Fibroblast of lung (primary cell): Measurements from ENCODE around the gene HMGA1. TPM values are rescaled to one million over a fixed set of nuclear protein-coding genes. Genes with fewer than 3 reads are reported as not detected.

Experiments used
- DNase-seq, 2 donors: peaks; one replicate each; pipeline versions ENCODE4 v3.0.0 to v3.0.0-alpha.2; 2010; ENCODE audit warnings: low read depth in 2 of 2
- H2AFZ ChIP-seq: 2 replicates; pipeline ENCODE4 v1.5.1; 2012; ENCODE audit warnings: low read length, control low read depth, inconsistent platforms
- H3K27ac ChIP-seq: 2 replicates; pipeline ENCODE4 v1.5.1; 2011; ENCODE audit warnings: low read length, control low read depth; ENCODE audit not compliant: insufficient read depth
- H3K27me3 ChIP-seq: 2 replicates; pipeline ENCODE4 v1.5.1; 2011; ENCODE audit warnings: mild to moderate bottlenecking, low read length; ENCODE audit not compliant: control insufficient read depth, insufficient read depth
- H3K36me3 ChIP-seq: 2 replicates; pipeline ENCODE4 v1.5.1; 2011; ENCODE audit warnings: low read length; ENCODE audit not compliant: control insufficient read depth, insufficient read depth
- H3K4me1 ChIP-seq: 2 replicates; pipeline ENCODE4 v1.5.1; 2011; ENCODE audit warnings: low read length; ENCODE audit not compliant: control insufficient read depth, insufficient read depth; ENCODE audit errors: extremely low read depth
- H3K4me2 ChIP-seq: 2 replicates; pipeline ENCODE4 v1.5.1; 2011; ENCODE audit warnings: low read length, control low read depth; ENCODE audit not compliant: insufficient read depth; ENCODE audit errors: extremely low read depth
- H3K4me3 ChIP-seq, 4 experiments: fragments of 200-600 bp in 1 of 4; sonication (generic) in 1 of 4; replicated peaks in 1 of 4; 2 replicates each; pipeline ENCODE4 v1.5.1; 2011 to 2016; ENCODE audit warnings: low read length in 4 of 4, low read depth in 3 of 4, mild to moderate bottlenecking in 3 of 4, control low read depth in 2 of 4, inconsistent platforms in 1 of 4, mixed read lengths in 1 of 4; ENCODE audit not compliant: insufficient read depth in 1 of 4; ENCODE audit errors: control extremely low read depth in 1 of 4
- H3K79me2 ChIP-seq: 2 replicates; pipeline ENCODE4 v1.5.1; 2012; ENCODE audit warnings: mild to moderate bottlenecking, low read length, inconsistent platforms; ENCODE audit not compliant: control insufficient read depth, insufficient read depth
- H3K9ac ChIP-seq: 2 replicates; pipeline ENCODE4 v1.5.1; 2011; ENCODE audit warnings: mild to moderate bottlenecking, low read length, control low read depth; ENCODE audit not compliant: insufficient read depth
- H3K9me3 ChIP-seq: 2 replicates; pipeline ENCODE4 v1.5.1; 2012; ENCODE audit warnings: low read depth, low read length; ENCODE audit not compliant: control insufficient read depth, insufficient read depth
- H4K20me1 ChIP-seq: 2 replicates; pipeline ENCODE4 v1.5.1; 2011; ENCODE audit warnings: low read length; ENCODE audit not compliant: control insufficient read depth, insufficient read depth; ENCODE audit errors: extremely low read depth
- CTCF ChIP-seq, 2 donors: IDR thresholded peaks in 1 of 2; conservative IDR thresholded peaks in 1 of 2; 1 replicate in 1 of 2; 2 replicates in 1 of 2; pipeline ENCODE4 v1.5.1; 2011 to 2012; ENCODE audit warnings: low read length in 2 of 2, control low read depth in 1 of 2, inconsistent platforms in 1 of 2, low read depth in 1 of 2, mild to moderate bottlenecking in 1 of 2
- EZH2 ChIP-seq: IDR thresholded peaks from 2 replicates; pipeline ENCODE4 v1.5.1; 2012; ENCODE audit warnings: low read length, control low read depth, mild to moderate bottlenecking; ENCODE audit errors: missing control alignments
- polyA plus RNA-seq, 2 donors: library from polyadenylated mRNA; depleted of rRNA in 1 of 2; stranded (reverse) in 1 of 2; unstranded in 1 of 2; fragments of >200 nt; gene quantifications; 2 replicates each; pipeline ENCODE4 v1.2.1, GENCODE V29; 2011 to 2012; ENCODE audit warnings: missing spikeins in 1 of 2
- total RNA-seq: library from RNA; depleted of rRNA; stranded (reverse); fragments of >200 nt; gene quantifications from 2 replicates; pipeline ENCODE4 v1.2.1, GENCODE V29; 2014

HMGA1 gene
- total and polyA plus RNA-seq, 2 donors (not counting 1 experiment from before 2014, with no cell fraction given) = 29.6 to 121 TPM

- Histone ChIP-seq H3K4me3 (no peak overlapping the region), H3K4me2 (no peak overlapping the region), H2AFZ (no peak overlapping the region), H3K79me2 (no peaks in the 10 kb centered on the region), H3K27me3 (no peaks in the 10 kb centered on the region), H3K4me1 (no peaks in the 10 kb centered on the region), H4K20me1 (no peaks in the 10 kb centered on the region), H3K9me3 (no peaks in the 10 kb centered on the region), H3K27ac (no peak overlapping the region), H3K9ac (no peak overlapping the region), H3K36me3 (no peaks in the 10 kb centered on the region)
- DNase-seq = no peak
- TF ChIP-seq CTCF (conservative IDR thresholded peaks at IDR 0.05 in 1 of 2, IDR thresholded peaks at IDR 0.05 in 1 of 2; ENCODE audit: low read depth in 1 of 2, low read length in 2 of 2) = no peak
- no peak for TF ChIP-seq EZH2
Measured at GRCh38 chr6:34230653-34231371, 5.9 kb upstream of the HMGA1 start.

GRCh38 chr6:34231566-34232336 lies 4.9 kb upstream of the HMGA1 start:
- Histone ChIP-seq H4K20me1 (no peaks in the 10 kb centered on the region), H3K4me3 (no peak overlapping the region), H3K9ac (no peak overlapping the region), H3K27me3 (no peaks in the 10 kb centered on the region), H3K9me3 (no peaks in the 10 kb centered on the region), H3K4me2 (no peak overlapping the region), H3K27ac (no peak overlapping the region), H2AFZ (no peak overlapping the region), H3K79me2 (no peaks in the 10 kb centered on the region), H3K36me3 (no peaks in the 10 kb centered on the region), H3K4me1 (peaks cover 4% of the 10 kb centered on the region)
- no peak for DNase-seq
- TF ChIP-seq CTCF (conservative IDR thresholded peaks at IDR 0.05 in 1 of 2, IDR thresholded peaks at IDR 0.05 in 1 of 2; ENCODE audit: low read depth in 1 of 2, low read length in 2 of 2) (no peak), EZH2 (no peak)

GRCh38 chr6:34232901-34233300 lies 3.8 kb upstream of the HMGA1 start:
- Histone ChIP-seq H2AFZ (no peak overlapping the region), H3K4me3 (no peak overlapping the region), H3K4me1 (peaks cover 4% of the 10 kb centered on the region), H3K4me2 (no peak overlapping the region), H3K9me3 (no peaks in the 10 kb centered on the region), H3K27me3 (no peaks in the 10 kb centered on the region), H3K79me2 (peaks cover 5% of the 10 kb centered on the region), H3K9ac (no peak overlapping the region), H3K27ac (no peak overlapping the region), H3K36me3 (no peaks in the 10 kb centered on the region), H4K20me1 (no peaks in the 10 kb centered on the region)
- DNase-seq = no peak
- TF ChIP-seq CTCF (conservative IDR thresholded peaks at IDR 0.05 in 1 of 2, IDR thresholded peaks at IDR 0.05 in 1 of 2; ENCODE audit: low read depth in 1 of 2, low read length in 2 of 2) (no peak), EZH2 (no peak)
